LHCN-M2 (cell line): ENCODE measurements around the gene RPUSD1. TPM values are rescaled to one million over a fixed set of nuclear protein-coding genes. Genes with fewer than 3 reads are reported as not detected.

Source experiments
- total RNA-seq: library from RNA; depleted of rRNA; stranded (reverse); fragments of >200 nt; gene quantifications from 2 replicates; pipeline ENCODE4 v1.2.3, GENCODE V29; 2014; rRNA removed

RPUSD1 gene
- total RNA-seq, 1 experiment from 2014 or later, result 46.0 TPM

Other genes with a start within 250 kb of the RPUSD1 start
- 0.06 TPM in 1 of 2 replicates, not detected in the other for gene PRR35, start 228.0 kb downstream of the RPUSD1 start, total RNA-seq
- gene NHLRC4, start 221.4 kb downstream of the RPUSD1 start, total RNA-seq, result 0.11 TPM in 1 of 2 replicates, not detected in the other
- 46.7 and 51.4 TPM in 2 replicates for gene PIGQ, start 218.4 kb downstream of the RPUSD1 start, total RNA-seq
- 11.9 and 13.3 TPM in 2 replicates for gene RAB40C, start 198.3 kb downstream of the RPUSD1 start, total RNA-seq
- gene WFIKKN1, start 157.4 kb downstream of the RPUSD1 start, total RNA-seq, result 0.06 TPM in 1 of 2 replicates, not detected in the other
- gene METTL26, start 152.1 kb downstream of the RPUSD1 start, total RNA-seq, result 132 and 145 TPM in 2 replicates
- gene MCRIP2, start 146.6 kb downstream of the RPUSD1 start, total RNA-seq, result 19.7 and 20.2 TPM in 2 replicates
- gene WDR90, start 139.0 kb downstream of the RPUSD1 start, total RNA-seq, result 23.4 and 29.1 TPM in 2 replicates
- gene RHOT2, start 120.2 kb downstream of the RPUSD1 start, total RNA-seq, result 79.4 and 87.4 TPM in 2 replicates
- 0.58 and 0.80 TPM in 2 replicates for gene RHBDL1, start 112.7 kb downstream of the RPUSD1 start, total RNA-seq
- 287 and 383 TPM in 2 replicates for gene STUB1, start 108.0 kb downstream of the RPUSD1 start, total RNA-seq
- 68.1 and 71.2 TPM in 2 replicates for gene JMJD8, start 104.0 kb downstream of the RPUSD1 start, total RNA-seq
- 7.1 and 9.1 TPM in 2 replicates for gene WDR24, start 98.0 kb downstream of the RPUSD1 start, total RNA-seq
- 0.13 TPM in 1 of 2 replicates, not detected in the other for gene FBXL16, start 82.6 kb downstream of the RPUSD1 start, total RNA-seq
- gene METRN, start 73.3 kb downstream of the RPUSD1 start, total RNA-seq, result 94.9 and 127 TPM in 2 replicates
- 36.7 and 55.9 TPM in 2 replicates for gene ANTKMT, start 67.2 kb downstream of the RPUSD1 start, total RNA-seq
- gene CCDC78, start 61.9 kb downstream of the RPUSD1 start, total RNA-seq, result 5.1 and 7.0 TPM in 2 replicates
- 10.7 and 19.2 TPM in 2 replicates for gene HAGHL, start 61.3 kb downstream of the RPUSD1 start, total RNA-seq
- 29.0 and 31.9 TPM in 2 replicates for gene CIAO3, start 47.4 kb downstream of the RPUSD1 start, total RNA-seq
- not detected in 2 replicates for gene MSLN, start 27.6 kb downstream of the RPUSD1 start, total RNA-seq
- gene CHTF18, start 239 bp upstream of the RPUSD1 start, total RNA-seq, result 39.2 and 51.2 TPM in 2 replicates
- not detected in 2 replicates for gene GNG13, start 12.4 kb upstream of the RPUSD1 start, total RNA-seq
- gene LMF1, start 182.6 kb upstream of the RPUSD1 start, total RNA-seq, result 21.1 and 29.9 TPM in 2 replicates
- gene SOX8, start 193.4 kb upstream of the RPUSD1 start, total RNA-seq, result 5.7 and 23.1 TPM in 2 replicates